Forelimb muscle (tissue), 1 donor: Measurements from ENCODE around the gene TUBE1. TPM values are rescaled to one million over a fixed set of nuclear protein-coding genes. Genes with fewer than 3 reads are reported as not detected.

ENCODE experiments used
- DNase-seq: peaks from one replicate; pipeline ENCODE4 v3.0.0-alpha.2; 2013; ENCODE audit warnings: low read depth
- polyA plus RNA-seq: library from polyadenylated mRNA; unstranded; fragments of 120-200 nt; gene quantifications from one replicate; pipeline ENCODE4 v1.2.1, GENCODE V29; 2013; ENCODE audit not compliant: insufficient read length

TUBE1 gene
- polyA plus RNA-seq, 1 donor = 20.7 TPM

- DNase-seq = no peak
These were observed 52.7 kb downstream of the TUBE1 start for GRCh38 chr6:112034616-112034995.

- DNase-seq = no peak
These were observed 53.3 kb downstream of the TUBE1 start for GRCh38 chr6:112033791-112034615.

GRCh38 chr6:112032728-112033127, 54.6 kb downstream of the TUBE1 start:
- DNase-seq = no peak

GRCh38 chr6:112031960-112032359, 55.3 kb downstream of the TUBE1 start:
- no peak for DNase-seq

GRCh38 chr6:112030961-112031660, 56.2 kb downstream of the TUBE1 start:
- DNase-seq = no peak

- DNase-seq = no peak
These were observed 56.9 kb downstream of the TUBE1 start for GRCh38 chr6:112030206-112030960.

- no peak for DNase-seq
These were observed 58.0 kb downstream of the TUBE1 start for GRCh38 chr6:112029045-112029822.

GRCh38 chr6:112027942-112028674, 59.2 kb downstream of the TUBE1 start:
- DNase-seq = no peak

- DNase-seq = no peak
These were observed 60.3 kb downstream of the TUBE1 start for GRCh38 chr6:112026933-112027332.

GRCh38 chr6:112024464-112024863, 62.8 kb downstream of the TUBE1 start:
- no peak for DNase-seq

GRCh38 chr6:112022749-112023148, 64.5 kb downstream of the TUBE1 start:
- no peak for DNase-seq

GRCh38 chr6:112021691-112022310, 65.5 kb downstream of the TUBE1 start:
- DNase-seq = no peak

Other genes with a start within 250 kb of the TUBE1 start
- gene FYN, start 214.0 kb downstream of the TUBE1 start, polyA plus RNA-seq = 127 TPM
- 0.15 TPM for gene CCN6, start 33.4 kb downstream of the TUBE1 start, polyA plus RNA-seq
- gene FAM229B, start 109 bp upstream of the TUBE1 start, polyA plus RNA-seq = 19.8 TPM
- gene LAMA4, start 167.1 kb upstream of the TUBE1 start, polyA plus RNA-seq = 135 TPM